ENCODE measurements around the gene RBM20.

DNA sequence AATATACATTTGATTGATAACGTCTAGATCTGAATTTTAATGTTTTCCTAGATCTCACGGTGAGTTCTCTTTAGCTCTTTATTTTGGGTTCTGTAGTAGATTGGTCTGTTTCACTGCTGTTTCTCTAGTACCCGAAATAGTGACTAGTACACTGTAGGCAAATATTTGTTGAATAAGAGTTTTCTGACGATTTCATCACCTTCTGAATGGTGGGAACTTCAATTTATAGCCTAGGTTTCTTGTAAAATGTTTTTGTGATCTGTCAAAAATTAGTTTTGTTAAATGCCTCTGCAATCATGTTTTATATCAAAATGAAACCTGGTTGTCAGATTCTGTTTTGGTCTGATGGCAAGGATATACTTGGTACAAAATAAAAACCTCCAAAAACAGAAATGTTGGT, 237.8 kb downstream of the RBM20 start:
- TF ChIP-seq, protein P1, sequence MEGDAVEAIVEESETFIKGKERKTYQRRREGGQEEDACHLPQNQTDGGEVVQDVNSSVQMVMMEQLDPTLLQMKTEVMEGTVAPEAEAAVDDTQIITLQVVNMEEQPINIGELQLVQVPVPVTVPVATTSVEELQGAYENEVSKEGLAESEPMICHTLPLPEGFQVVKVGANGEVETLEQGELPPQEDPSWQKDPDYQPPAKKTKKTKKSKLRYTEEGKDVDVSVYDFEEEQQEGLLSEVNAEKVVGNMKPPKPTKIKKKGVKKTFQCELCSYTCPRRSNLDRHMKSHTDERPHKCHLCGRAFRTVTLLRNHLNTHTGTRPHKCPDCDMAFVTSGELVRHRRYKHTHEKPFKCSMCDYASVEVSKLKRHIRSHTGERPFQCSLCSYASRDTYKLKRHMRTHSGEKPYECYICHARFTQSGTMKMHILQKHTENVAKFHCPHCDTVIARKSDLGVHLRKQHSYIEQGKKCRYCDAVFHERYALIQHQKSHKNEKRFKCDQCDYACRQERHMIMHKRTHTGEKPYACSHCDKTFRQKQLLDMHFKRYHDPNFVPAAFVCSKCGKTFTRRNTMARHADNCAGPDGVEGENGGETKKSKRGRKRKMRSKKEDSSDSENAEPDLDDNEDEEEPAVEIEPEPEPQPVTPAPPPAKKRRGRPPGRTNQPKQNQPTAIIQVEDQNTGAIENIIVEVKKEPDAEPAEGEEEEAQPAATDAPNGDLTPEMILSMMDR (IDR thresholded peaks at IDR 0.05; ENCODE audit: low read length) = no peak
- TF ChIP-seq EZH2 (optimal IDR thresholded peaks at IDR 0.05; ENCODE audit: low read depth, low read length) = no peak
- no peak for TF ChIP-seq EZH2phosphoT487 (IDR thresholded peaks at IDR 0.05; ENCODE audit: low read length)

All from MM.1S (cell line).